NB4 (cell line): ENCODE results near the gene HLA-DQA2.

Source experiments
- MYC ChIP-seq: IDR thresholded peaks from 2 replicates; pipeline ENCODE4 v1.6.1; 2011; ENCODE audit warnings: low read depth, low read length
- POLR2A ChIP-seq: IDR thresholded peaks from 2 replicates; pipeline ENCODE4 v1.6.1; 2011; ENCODE audit warnings: mild to moderate bottlenecking; ENCODE audit not compliant: insufficient read length; ENCODE audit errors: extremely low read depth
- TF ChIP-seq, protein P1 (sequence below): IDR thresholded peaks from one replicate; pipeline ENCODE4 v1.5.1; 2012; ENCODE audit warnings: low read depth, low read length

DNA sequence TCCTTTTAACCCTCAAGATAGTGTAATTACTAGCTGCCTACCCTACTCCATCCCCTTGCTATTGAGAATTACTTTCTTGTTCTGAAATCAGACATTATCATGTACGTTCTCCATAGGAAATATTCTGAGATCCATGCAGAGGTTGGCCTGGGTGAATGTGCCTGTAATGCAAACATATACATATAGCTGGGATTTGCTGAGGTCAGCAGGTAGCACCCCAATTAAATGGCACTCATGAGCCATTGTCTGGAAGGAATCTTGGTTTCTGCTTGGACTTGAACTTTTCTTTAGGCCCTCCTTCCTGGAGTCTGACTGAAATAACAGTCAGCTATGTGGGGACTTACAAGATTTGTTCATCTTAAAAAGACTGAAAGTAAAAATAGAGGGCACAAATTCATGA is 18.5 kb downstream of the HLA-DQA2 start:
- TF ChIP-seq, protein P1, sequence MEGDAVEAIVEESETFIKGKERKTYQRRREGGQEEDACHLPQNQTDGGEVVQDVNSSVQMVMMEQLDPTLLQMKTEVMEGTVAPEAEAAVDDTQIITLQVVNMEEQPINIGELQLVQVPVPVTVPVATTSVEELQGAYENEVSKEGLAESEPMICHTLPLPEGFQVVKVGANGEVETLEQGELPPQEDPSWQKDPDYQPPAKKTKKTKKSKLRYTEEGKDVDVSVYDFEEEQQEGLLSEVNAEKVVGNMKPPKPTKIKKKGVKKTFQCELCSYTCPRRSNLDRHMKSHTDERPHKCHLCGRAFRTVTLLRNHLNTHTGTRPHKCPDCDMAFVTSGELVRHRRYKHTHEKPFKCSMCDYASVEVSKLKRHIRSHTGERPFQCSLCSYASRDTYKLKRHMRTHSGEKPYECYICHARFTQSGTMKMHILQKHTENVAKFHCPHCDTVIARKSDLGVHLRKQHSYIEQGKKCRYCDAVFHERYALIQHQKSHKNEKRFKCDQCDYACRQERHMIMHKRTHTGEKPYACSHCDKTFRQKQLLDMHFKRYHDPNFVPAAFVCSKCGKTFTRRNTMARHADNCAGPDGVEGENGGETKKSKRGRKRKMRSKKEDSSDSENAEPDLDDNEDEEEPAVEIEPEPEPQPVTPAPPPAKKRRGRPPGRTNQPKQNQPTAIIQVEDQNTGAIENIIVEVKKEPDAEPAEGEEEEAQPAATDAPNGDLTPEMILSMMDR: no peak
- TF ChIP-seq POLR2A (no peak), MYC (no peak)
